MM.1S (cell line): ENCODE measurements around the gene GCLC.

ENCODE experiments used
- DNase-seq: peaks from one replicate; pipeline ENCODE4 v3.0.0-alpha.2; 2015
- H2AFZ ChIP-seq: fragments of 300-600 bp; sonication (generic); 2 replicates; pipeline ENCODE4 v1.6.0; 2016; ENCODE audit warnings: antibody characterized with exemption, low read length
- H3F3A ChIP-seq: fragments of 300-600 bp; sonication (generic); 2 replicates; pipeline ENCODE4 v1.6.1; 2016; ENCODE audit warnings: mild to moderate bottlenecking, antibody characterized with exemption, low read length, moderate library complexity, mixed read lengths; ENCODE audit not compliant: insufficient read depth
- H3K27ac ChIP-seq: fragments of 300-600 bp; sonication (generic); 2 replicates; pipeline ENCODE4 v1.5.1; 2016; ENCODE audit warnings: mild to moderate bottlenecking, low read length
- H3K27me3 ChIP-seq: fragments of 300-600 bp; sonication (generic); replicated peaks from 2 replicates; pipeline ENCODE4 v1.6.0; 2016; ENCODE audit warnings: low read length; ENCODE audit not compliant: insufficient read depth
- H3K36me3 ChIP-seq: fragments of 300-600 bp; sonication (generic); replicated peaks from 2 replicates; pipeline ENCODE4 v1.6.1; 2016; ENCODE audit warnings: mild to moderate bottlenecking, low read length, mixed read lengths; ENCODE audit not compliant: insufficient read depth
- H3K4me1 ChIP-seq: fragments of 300-600 bp; sonication (generic); 2 replicates; pipeline ENCODE4 v1.6.1; 2016; ENCODE audit warnings: low read length, mixed read lengths
- H3K4me2 ChIP-seq: fragments of 300-600 bp; sonication (generic); 2 replicates; pipeline ENCODE4 v1.6.0; 2016; ENCODE audit warnings: low read depth, low read length
- H3K4me3 ChIP-seq: fragments of 300-600 bp; sonication (generic); 2 replicates; pipeline ENCODE4 v1.5.1; 2016; ENCODE audit warnings: low read length, mixed read lengths
- H3K79me2 ChIP-seq: fragments of 300-600 bp; sonication (generic); 2 replicates; pipeline ENCODE4 v1.6.1; 2016; ENCODE audit warnings: mixed run types, low read length, mixed read lengths
- H3K9ac ChIP-seq: fragments of 300-600 bp; sonication (generic); 2 replicates; pipeline ENCODE4 v1.6.1; 2016; ENCODE audit warnings: low read length, mixed read lengths
- H3K9me2 ChIP-seq: fragments of 300-600 bp; sonication (generic); replicated peaks from 2 replicates; pipeline ENCODE4 v1.6.1; 2016; ENCODE audit warnings: mild to moderate bottlenecking, low read length, mixed read lengths; ENCODE audit not compliant: insufficient read depth
- H3K9me3 ChIP-seq: fragments of 300-600 bp; sonication (generic); replicated peaks from 2 replicates; pipeline ENCODE4 v1.6.1; 2016; ENCODE audit warnings: mild to moderate bottlenecking, low read length, mixed read lengths; ENCODE audit not compliant: insufficient read depth
- H4K20me1 ChIP-seq: fragments of 300-600 bp; sonication (generic); 2 replicates; pipeline ENCODE4 v1.6.1; 2016; ENCODE audit warnings: mild to moderate bottlenecking, low read length, moderate library complexity, mixed read lengths; ENCODE audit not compliant: insufficient read depth
- EZH2 ChIP-seq: fragments of 300-600 bp; sonication (generic); optimal IDR thresholded peaks from 2 replicates; pipeline ENCODE3; 2017; ENCODE audit warnings: low read depth, mild to moderate bottlenecking, antibody characterized with exemption, low read length, mixed read lengths
- EZH2phosphoT487 ChIP-seq: fragments of 300-600 bp; sonication (generic); IDR thresholded peaks from 2 replicates; pipeline ENCODE4 v1.6.1; 2018; ENCODE audit warnings: antibody characterized with exemption, low read length
- TF ChIP-seq, protein P1 (sequence below): fragments of 300-600 bp; sonication (generic); IDR thresholded peaks from 2 replicates; pipeline ENCODE4 v1.5.1; 2016; ENCODE audit warnings: antibody characterized with exemption, low read length, mixed read lengths

GCLC gene

DNA sequence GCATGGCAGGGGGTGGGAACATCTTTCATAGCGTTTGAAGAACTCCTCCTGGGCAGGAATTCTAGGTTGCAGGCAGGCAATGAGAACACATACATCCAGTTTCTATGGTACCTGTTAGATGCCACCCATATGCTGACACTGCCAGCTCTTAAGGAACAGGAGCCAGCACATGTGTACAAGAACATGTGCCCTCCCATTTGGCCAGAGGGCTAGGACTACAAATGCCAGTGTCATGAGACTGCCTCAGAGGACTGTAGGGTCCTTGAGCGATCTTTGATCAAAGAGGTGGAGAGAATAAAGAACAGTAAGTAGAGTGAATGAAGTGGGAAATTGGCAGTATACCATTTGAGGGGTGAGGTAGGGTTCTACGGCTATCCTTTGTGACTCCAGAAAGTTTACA lies 45.8 kb downstream of the GCLC start:
- no peaks in the 10 kb centered on the region for H3K79me2 ChIP-seq
- H4K20me1 ChIP-seq, result no peaks in the 10 kb centered on the region
- H3K9ac ChIP-seq, result no peak overlapping the region
- H3K27ac ChIP-seq, result no peak overlapping the region
- no peaks in the 10 kb centered on the region for H3K4me1 ChIP-seq
- no peaks in the 10 kb centered on the region for H3K36me3 ChIP-seq
- H3K9me2 ChIP-seq, result no peaks in the 10 kb centered on the region
- H3K4me2 ChIP-seq, result no peak overlapping the region
- H2AFZ ChIP-seq, result no peak overlapping the region
- TF ChIP-seq, protein P1, sequence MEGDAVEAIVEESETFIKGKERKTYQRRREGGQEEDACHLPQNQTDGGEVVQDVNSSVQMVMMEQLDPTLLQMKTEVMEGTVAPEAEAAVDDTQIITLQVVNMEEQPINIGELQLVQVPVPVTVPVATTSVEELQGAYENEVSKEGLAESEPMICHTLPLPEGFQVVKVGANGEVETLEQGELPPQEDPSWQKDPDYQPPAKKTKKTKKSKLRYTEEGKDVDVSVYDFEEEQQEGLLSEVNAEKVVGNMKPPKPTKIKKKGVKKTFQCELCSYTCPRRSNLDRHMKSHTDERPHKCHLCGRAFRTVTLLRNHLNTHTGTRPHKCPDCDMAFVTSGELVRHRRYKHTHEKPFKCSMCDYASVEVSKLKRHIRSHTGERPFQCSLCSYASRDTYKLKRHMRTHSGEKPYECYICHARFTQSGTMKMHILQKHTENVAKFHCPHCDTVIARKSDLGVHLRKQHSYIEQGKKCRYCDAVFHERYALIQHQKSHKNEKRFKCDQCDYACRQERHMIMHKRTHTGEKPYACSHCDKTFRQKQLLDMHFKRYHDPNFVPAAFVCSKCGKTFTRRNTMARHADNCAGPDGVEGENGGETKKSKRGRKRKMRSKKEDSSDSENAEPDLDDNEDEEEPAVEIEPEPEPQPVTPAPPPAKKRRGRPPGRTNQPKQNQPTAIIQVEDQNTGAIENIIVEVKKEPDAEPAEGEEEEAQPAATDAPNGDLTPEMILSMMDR, result no peak
- TF ChIP-seq EZH2phosphoT487 (no peak), EZH2 (no peak)
- no peak overlapping the region for H3K4me3 ChIP-seq
- no peaks in the 10 kb centered on the region for H3F3A ChIP-seq
- no peaks in the 10 kb centered on the region for H3K9me3 ChIP-seq
- H3K27me3 ChIP-seq, result no peaks in the 10 kb centered on the region
- no peak for DNase-seq

DNA sequence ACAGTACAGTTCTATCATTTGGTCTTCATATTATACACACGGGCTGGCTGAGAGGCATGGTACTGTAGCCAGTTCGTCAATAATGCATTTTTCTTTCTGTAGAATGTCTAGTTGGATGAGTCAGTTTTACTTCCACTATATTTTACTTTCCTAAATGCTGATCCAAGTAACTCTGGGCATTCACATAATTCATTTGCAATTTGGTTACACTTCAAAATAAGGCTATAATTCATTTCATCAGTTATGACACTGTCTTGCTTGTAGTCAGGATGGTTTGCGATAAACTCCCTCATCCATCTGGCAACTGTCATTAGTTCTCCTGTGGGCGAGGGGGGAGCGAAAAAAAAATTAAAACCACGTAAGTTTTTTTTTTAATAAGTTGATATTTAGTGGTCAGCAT lies 46.3 kb downstream of the GCLC start:
- Histone ChIP-seq H3K36me3 (no peaks in the 10 kb centered on the region), H2AFZ (no peak overlapping the region), H3F3A (no peaks in the 10 kb centered on the region)

DNA sequence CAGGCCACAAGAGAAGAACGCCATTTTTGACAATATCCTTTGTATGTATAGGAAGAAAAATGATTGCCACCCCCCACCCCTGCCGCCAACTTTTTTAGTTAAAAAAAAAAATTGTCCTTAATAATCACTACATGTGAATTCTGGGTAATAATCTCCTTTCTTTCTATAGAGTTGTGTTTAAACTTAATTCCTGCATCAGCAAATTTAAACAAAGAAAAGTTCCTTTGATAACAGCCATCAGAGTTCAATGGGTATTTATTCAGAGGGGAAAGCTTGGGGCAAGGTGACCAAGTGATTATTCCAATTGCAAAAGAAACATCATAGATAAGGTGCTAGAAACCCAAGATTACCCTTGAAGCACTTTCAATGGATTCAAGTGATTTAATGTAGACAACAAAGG lies 47.0 kb downstream of the GCLC start:
- H3K9ac ChIP-seq, result no peak overlapping the region
- H3K27me3 ChIP-seq, result no peaks in the 10 kb centered on the region
- no peak for TF ChIP-seq EZH2
- TF ChIP-seq, protein P1, result no peak
- no peak for TF ChIP-seq EZH2phosphoT487
- no peaks in the 10 kb centered on the region for H3K4me1 ChIP-seq
- no peak overlapping the region for H3K4me2 ChIP-seq
- no peaks in the 10 kb centered on the region for H3K9me3 ChIP-seq
- no peak overlapping the region for H3K27ac ChIP-seq
- no peaks in the 10 kb centered on the region for H3F3A ChIP-seq
- no peaks in the 10 kb centered on the region for H4K20me1 ChIP-seq
- H2AFZ ChIP-seq, result no peak overlapping the region
- no peaks in the 10 kb centered on the region for H3K36me3 ChIP-seq
- no peaks in the 10 kb centered on the region for H3K79me2 ChIP-seq
- H3K4me3 ChIP-seq, result no peak overlapping the region
- H3K9me2 ChIP-seq, result no peaks in the 10 kb centered on the region
- no peak for DNase-seq

More for the DNA sequence above, 46.3 kb downstream of the GCLC start:
- no peak for DNase-seq
- no peaks in the 10 kb centered on the region for H3K27me3 ChIP-seq
- no peak overlapping the region for H3K4me2 ChIP-seq
- H3K4me3 ChIP-seq, result no peak overlapping the region
- no peaks in the 10 kb centered on the region for H3K9me2 ChIP-seq
- no peak overlapping the region for H3K27ac ChIP-seq
- no peaks in the 10 kb centered on the region for H4K20me1 ChIP-seq
- no peaks in the 10 kb centered on the region for H3K9me3 ChIP-seq
- H3K9ac ChIP-seq, result no peak overlapping the region
- no peaks in the 10 kb centered on the region for H3K4me1 ChIP-seq
- no peak for TF ChIP-seq EZH2phosphoT487
- TF ChIP-seq, protein P1, result no peak
- TF ChIP-seq EZH2, result no peak
- no peaks in the 10 kb centered on the region for H3K79me2 ChIP-seq
